GM21447 (cell line): ENCODE results near the gene MTUS2.
"Not testable (repeated sequence)": the region's sequence is repeated elsewhere in the genome, so short reads cannot be mapped to it uniquely, and the experiment has no call there.

Source experiments
- ATAC-seq: cut with Tn5 transposase; IDR thresholded peaks from one replicate; pipeline ENCODE4 v1.9.1; 2021; ENCODE audit not compliant: unreplicated experiment

Gene MTUS2

DNA sequence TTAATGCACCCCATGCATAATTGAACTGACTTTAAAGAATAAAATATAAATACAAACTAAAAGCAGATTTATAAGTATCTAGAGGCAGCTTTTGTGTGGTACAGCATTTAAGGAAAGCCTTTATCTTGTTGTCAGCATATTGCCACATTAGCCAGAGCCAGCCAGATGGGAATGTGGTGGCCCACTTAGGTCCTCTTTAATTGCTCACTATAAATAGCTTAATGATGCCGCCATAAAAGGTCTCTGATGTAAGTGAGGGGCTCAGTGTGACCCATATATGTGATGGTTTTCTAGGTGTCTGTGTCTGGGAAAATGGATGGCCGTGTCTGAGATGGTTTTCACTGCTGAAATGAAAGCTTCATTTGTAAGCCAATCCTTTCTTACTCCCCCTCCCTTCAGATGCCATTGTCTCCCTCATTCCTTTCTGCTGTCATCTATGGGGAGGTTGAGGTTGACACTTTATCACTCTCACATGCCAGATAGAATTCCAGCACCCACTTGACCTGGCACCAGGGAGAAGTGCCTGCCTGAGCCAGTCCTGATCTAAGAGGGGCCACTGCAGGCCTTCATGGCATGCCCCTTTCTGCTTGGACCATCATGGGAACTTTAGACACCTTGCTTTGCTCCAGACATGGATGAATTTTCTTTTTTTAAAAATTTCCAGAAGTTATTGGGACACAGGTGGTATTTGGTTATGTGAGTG, 135.3 kb downstream of the MTUS2 start:
- no peak for ATAC-seq

DNA sequence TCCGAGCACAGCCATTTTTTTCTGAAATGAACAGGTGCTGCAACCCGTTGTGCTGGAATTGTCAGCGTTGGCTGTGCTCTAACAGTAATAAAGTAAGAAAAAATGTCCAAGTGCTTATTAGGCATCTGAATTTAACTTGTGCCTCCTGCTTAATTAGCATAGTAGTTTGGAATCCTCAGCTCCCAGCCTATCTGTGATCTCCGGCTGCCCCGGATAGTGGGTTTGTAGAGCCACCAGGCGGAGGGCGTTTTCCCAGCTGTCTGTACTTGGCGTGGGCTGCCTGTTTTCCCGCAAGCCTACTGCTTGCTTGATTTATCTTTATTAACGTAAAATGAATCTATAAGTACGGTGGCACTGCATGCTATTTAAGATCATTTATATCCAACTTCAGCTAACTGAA, 137.9 kb downstream of the MTUS2 start:
- ATAC-seq = no peak

DNA sequence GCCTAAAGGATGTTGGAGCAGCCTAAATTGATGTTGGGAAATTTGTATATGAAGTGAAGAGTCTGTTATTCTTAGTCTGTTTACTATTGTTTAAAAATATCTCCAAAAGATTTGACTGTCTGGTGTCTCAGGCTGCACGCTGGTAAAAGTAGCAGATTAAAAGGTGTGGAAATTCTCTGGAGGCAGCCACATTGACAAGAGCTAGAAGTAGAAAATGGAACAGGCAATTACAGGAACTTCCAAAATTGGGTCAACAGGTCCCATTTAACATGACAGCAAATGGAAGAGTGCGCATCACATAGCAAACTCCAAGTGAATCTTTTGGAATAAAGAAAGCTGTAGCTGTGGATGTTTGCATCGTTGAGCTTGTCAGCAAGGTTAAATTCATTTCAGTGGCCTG, 138.3 kb downstream of the MTUS2 start:
- ATAC-seq = no peak

DNA sequence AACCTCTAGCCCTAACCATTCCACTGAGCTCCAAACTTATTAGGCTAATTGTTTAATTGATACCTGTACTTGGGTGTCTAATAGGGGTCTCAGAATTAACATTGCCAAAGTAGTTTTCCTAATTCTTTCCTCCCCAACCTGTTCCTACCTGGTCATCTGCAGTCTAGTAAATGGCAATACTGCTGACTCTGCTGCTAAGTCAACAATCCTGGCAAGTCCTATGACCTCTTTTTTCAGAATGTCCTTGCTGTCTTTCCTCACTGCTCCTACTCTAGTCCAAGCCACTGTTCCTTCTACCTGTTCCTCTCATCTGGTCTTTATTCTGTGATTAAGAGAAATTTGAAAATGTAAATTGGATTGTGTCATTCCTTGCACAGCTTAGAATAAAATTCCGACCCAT, 143.9 kb downstream of the MTUS2 start:
- ATAC-seq = no peak

DNA sequence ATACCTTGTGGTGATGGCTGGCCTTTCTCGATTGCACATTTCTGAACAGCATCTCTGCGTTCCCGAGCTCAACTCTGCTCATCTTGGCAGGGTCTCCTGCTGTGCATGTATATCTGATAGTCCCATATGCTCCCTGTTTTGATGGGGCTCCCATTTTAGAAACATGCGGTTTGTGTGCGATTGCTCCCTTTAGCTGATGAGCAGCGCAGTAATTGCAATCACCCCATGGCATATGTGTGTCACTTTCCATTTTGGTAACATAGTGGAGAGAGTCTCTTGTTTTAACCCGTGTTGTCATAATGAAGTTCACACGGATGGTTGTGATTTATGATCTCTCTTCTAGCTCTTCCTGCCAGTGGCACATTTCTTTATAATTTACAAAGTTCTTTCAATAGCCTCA, 144.7 kb downstream of the MTUS2 start:
- ATAC-seq = no peak

DNA sequence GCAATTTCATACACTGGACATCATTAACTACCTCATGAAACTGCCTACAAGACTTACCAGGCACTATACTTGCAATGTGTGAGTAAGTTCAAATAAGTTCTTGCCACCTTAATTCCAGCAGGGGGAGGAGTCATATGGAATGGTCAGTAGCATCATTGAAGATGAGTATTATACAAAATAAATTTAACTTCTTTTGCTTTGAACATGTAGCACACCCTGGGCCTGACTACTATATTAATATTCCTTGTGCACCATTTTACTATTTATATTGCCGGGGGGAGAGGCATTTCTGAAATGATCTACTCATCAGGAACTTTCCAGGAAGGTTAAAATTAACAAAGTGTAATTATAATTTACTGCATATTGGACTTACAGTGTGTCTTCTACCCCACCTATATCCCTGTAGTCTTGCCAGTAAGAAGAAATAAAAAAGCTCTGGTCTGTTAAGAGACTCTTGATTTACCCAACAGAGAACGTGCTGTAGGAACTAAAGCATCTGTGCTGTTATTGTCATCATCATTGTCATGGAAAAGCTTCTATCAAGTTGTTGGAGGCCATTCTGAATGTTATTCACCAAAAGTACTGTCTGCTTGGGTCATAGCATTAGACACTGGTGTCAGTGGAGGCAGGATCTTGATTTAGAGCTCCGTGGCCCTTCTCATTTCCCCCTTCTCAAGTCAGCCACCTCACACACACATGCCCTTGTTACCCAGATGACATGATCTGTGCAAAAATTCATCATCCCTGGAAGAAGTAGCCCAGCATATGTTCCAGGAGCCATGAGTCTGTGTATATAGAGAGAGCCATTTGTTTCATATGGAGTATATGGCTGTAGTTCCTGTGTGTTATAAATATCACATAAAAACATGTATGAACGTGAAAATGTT, 147.1 kb downstream of the MTUS2 start:
- ATAC-seq = no peak

DNA sequence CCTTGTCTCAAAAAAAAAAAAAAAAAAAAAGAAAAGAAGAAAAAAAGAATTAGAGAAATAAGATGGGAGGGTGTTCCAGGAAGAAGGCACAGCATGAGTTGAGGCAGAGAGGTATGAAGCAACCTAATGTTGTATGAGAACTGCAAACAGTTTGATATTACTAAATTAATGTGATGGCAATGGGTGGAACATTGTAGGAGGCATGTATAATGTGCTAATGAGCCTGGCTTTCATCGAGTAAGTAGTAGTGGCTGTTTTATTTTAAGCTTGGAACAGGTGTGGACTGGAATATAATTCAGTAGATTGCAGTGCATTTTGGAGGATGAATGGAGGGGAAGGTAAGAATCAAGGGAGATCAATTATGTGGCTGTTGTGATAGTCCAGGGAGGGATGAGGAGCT, 156.1 kb downstream of the MTUS2 start:
- no peak for ATAC-seq

DNA sequence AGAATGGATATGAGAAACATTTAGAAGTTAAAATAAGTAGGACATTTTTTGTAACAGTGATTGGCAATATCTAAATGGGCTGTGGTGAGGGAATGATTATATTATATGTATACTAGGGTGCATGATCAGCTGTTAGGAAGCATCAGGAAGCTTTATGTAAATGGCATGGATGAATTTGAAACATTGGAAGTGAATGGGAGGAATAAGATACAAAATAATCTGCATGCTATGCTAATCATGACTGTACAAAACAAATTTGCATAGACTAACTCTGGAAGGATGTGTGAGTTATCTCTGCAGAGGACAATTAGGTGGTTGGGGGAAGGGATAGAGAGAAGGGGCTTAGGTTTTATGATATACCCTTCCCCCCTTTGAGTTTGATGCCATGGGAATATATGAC, 156.5 kb downstream of the MTUS2 start:
- no peak for ATAC-seq

DNA sequence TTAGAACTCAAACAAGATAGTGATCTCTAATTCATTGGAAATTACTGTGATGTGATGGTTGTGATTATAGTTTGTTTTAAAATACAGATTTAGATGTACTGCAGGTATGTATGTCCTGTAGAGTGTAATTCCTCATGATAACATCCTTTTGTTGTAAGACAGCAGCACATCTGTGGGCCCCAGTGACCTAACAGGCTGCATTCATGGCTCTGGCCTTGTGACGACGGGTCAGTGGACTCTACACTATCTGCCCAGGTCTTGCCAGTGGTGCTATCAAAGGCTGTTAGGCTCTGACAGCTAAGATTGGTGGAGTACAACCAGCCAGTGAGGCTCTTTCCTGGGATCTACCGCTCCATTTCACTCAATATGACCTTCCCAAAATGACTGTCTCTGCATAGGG, 158.4 kb downstream of the MTUS2 start:
- ATAC-seq = no peak

DNA sequence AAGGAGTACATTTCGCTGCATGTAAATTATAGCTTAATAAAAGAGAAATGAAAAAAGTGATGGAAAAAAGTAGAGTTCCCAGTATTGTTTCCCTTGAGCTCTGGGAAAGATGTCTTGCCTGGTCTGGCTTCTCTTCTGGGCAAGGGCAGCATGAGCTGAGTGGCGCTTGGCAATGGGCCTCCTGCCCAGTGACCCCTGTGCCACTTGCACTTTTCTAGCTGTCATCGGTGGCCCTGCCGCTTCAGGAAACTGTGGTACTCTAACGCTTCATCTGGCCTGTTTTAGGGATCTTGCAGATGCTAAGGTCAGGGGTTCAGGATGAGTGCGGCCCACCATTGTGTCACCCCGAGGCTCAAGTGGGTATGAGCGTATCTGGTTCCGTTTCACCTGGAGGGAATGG, 161.4 kb downstream of the MTUS2 start:
- ATAC-seq = no peak

DNA sequence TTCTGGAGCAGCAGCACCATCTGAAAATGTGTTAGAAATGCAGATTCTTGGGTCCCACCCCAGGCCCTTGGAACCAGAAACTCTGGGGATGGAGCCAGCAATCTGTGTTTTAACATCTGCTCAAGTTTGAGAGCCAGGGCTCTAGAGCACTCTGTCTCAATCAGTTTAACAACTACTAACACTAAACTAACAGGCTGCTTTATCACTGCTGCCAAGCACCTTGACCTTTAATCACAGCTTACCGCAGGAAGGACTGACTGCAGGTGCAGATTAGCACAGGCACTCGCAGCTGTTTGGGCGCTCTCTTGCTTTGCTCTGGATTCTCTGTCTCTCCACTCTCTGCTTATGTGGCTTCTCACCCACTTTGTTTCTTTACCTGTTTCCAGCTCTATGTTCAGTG, 163.5 kb downstream of the MTUS2 start:
- no peak for ATAC-seq

DNA sequence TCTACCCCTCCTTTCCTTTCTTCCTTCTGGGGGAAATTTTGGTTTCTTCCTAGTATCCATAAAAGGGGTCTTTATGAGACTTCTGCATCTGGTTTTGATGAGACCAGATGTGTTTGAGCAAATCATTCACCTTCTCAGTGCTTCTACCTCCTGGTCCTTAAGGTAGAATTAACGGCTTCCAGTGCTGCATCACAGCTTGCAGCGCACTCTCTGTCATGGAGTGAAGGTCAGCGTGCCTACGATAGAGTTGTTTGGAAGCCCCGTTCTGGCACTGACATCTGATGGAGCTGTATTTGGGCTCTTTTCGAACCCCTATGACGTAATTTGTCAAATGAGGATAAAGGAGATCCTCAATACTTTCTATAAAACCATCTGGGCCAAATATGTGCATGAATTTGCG, 164.2 kb downstream of the MTUS2 start:
- ATAC-seq = no peak

DNA sequence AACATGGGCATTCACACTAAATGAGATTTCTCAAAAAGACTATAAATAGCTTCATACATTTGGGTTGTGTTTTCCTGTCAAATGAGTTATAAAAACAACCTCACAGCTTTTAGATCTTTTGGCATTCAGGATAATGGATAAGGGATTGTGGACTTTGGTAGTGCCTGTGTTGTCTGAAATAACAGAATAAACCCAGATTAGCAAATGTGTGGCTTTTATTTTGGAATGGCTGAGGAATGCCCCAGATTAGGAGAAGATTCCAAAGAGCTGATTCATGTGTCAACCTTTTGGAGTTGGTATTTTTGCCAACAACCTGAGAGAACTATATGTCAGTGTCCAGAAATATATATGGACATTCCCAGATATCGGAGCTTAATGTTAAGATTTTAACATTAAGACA, 164.7 kb downstream of the MTUS2 start:
- ATAC-seq = no peak

DNA sequence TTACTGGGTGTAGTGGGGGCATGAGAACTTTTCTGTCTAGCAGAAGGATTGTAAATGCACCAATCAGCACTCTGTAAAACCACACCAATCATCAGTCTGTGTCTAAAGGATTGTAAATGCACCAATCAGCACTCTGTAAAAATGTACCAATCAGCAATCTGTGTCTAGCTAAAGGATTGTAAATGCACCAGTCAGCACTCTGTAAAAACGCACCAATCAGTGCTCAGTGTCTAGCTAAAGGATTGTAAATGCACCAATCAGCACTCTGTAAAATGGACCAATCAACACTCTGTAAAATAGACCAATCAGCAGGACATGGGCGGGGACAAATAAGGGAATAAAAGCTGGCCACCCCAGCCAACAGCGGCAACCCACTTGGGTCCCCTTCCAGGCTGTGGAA, 170.2 kb downstream of the MTUS2 start:
- ATAC-seq = not testable (repeated sequence)

DNA sequence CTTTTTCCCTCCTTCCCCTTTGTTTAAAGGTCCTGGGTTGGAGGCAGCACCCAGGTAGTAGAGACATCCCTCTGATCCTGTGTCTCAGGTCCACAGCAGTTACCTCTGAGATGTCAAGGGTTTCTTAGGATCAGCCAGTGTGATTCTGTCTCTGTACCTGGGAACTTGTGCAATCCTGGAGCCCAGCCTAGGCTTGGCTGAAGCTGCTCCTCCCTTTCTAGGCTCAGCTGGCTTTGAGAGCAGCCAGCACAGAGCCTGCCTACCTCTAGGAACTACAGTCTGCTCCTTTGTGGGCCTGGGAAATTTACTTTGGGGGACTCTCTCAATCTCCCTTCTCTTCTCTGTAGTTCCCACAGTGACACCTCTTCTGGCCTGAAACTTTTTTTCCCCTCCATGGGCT, 171.6 kb downstream of the MTUS2 start:
- ATAC-seq = no peak

DNA sequence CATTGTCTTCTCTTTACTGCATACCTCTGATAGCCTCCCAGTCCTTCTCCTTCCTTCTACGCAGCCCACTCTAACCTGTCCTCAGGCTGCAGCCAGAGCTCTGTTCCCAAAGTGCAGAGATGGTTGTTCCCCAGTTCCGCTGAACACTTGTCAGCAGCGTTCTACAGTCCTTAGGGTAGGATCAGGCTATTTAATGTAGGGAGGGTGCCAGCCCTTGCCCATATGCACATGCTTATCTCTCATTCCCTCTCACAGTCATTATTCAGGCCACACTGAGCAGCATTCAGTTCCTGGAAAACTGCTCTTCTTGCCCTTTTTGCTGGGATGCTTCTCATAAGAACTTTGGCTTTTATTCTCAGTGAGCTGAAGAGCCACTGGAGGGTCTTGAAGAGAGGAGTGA, 180.7 kb downstream of the MTUS2 start:
- no peak for ATAC-seq

DNA sequence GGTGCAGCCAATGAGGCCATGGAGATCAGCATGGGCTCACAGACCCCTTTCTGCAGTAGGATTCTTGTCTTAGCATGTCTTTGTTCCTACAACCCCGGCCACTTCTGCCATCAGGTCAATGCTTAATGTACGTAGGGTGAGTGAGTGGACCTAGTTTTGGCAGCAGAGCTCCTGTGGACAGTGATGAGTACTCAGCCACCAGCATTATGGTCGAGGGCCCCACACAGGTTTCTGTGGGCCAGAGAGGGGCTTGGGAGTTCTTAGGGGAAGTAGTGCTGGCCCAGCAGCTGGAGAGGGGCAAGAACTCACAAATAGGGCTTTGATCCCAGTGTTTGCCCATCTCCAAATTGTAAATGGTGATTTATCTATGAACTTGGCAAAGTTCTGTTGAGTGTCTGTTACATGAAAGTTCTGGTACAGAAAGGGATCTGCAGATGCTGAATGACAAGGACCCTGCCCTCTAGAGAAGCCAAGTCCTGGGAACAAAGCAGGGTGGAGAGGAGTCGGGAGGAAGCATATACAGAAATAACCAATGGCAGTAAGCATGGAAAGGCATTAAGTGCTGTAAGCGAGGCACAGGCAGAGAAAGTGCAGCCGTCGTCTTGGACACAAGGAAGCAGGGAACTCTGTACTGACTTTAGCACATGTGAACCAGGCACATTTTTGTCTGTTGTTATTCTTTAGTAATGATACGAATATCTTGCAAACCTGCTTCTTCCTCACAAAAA, 185.1 kb downstream of the MTUS2 start:
- ATAC-seq = no peak

DNA sequence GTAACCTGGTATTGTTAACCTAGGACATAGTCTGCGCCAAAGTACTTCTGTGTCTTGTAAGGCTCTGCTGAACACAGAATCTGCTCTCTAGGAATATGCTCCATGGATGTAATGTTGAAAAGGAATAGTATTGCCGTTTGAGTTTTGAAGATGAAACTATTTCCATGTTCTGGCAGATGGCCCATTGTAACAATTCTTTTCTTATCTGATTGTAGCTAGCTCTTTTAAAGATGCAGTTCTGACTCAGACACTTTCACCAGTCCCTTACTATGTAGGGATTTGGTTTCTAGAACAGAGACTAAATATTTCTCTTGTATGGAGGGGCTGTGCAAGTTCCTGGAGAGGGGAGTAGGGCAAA, 185.6 kb downstream of the MTUS2 start:
- ATAC-seq = no peak

DNA sequence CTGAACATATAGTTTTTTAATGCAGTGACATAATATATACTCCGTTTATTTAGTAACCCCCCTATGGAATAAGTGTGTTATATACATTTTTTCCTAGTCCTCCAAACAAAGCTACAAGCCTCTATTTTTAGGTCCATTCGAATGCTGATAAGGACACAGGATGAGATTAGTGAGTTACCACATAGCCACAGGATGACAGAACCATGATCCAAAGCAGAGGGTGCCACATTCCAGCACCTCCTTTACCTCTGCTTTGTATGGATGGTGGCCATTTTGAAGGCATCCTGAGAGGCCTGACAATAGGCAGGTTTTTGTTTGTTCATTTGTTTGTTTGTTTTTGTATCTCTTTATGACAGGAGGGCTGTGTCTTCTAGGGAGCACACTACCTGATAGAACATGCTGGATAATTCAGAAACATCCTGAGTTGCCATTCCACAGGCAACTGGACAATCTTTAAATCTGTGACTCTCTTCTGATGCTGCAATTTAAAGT, 186.3 kb downstream of the MTUS2 start:
- ATAC-seq = no peak

DNA sequence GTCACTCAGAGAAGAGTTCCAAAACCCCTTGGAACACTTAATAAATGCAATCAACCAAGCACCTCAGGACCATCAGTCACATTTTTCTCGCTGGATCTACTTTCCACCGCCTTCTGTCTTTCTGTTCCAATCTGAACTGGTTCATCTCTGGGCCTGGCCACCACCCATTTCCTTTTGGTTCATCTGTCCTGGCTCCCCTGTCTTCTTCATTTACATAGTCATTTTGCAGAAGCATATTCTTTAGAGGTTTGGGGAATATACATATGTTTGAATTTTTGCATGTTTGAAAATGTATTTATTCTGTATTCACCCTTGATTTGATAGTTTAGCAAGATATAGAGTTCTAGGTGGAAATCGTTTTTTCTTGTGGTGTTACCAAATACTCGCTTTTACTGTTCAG, 188.2 kb downstream of the MTUS2 start:
- ATAC-seq = no peak

DNA sequence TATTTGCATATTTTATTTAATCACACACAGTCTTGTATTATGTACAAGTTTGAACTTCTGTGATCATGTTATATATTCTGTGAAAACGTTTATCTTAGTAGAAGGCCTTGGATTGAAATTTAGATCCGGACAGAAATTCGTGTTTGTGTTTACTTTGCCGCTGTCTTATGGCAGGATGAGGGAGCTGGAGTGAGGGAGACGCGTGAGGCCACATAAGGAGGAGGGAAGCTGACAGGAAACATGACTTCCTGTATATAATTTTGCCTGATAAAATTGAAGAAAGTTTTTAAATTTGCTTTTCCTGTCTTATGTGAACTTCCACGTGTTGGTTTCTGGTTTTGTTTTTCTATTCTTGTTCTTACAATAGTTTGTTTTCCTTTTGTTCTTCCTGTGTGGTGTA, 200.2 kb downstream of the MTUS2 start:
- ATAC-seq = no peak

DNA sequence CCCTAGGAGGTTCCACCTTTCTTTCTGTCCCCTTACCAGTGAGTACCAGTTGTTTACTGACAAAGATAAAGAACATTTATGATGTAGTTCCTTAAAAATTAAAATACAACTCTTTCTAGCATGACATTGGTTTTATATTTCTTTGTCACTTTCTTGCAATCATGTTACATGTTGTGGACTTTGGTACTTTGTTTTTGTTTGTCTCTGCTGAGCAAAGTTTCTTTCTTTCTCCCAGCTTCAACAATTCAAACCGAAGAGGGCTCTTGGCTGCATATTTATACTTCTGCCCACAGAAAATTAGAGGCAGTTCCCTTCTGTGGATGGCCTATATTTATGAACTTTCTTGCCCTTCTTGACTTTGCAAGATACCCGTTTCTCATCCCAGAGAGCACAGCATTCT, 201.2 kb downstream of the MTUS2 start:
- no peak for ATAC-seq
